ENCODE results near the gene NECAP2. TPM values are rescaled to one million over a fixed set of nuclear protein-coding genes. Genes with fewer than 3 reads are reported as not detected.
"Not testable (repeated sequence)": the region's sequence is repeated elsewhere in the genome, so short reads cannot be mapped to it uniquely, and the experiment has no call there.

The NECAP2 gene
- total RNA-seq, 1 experiment from 2014 or later, result 45.7 TPM

DNA sequence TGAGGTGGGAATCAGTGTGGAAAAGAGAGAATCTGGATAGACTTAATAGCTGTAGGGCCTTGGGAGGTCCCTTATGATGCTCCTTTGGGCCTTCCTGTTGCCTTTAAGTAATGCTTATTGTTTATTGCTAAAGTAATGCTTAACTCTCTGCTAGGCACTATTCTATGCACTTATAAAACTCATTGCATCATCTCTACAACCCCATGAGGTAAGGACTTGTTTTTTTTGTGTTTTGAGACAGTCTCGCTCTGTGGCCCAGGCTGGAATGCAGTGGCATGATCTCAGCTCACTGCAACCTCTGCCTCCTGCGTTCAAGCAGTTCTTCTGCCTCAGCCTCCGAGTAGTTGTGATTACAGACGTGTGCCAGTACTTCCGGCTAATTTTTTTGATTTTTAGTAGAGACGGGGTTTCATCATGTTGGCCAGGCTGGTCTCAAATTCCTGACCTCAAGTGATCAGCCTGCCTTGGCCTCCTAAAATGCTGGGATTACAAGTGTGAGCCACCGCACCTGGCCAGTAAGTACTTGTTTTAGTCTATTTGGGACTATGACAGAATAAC is 22.3 kb downstream of the NECAP2 start:
- no peak for DNase-seq
- H3K27me3 ChIP-seq, result no peaks in the 10 kb centered on the region
- peaks cover 33% of the 10 kb centered on the region for H3K36me3 ChIP-seq
- H3K27ac ChIP-seq, result no peak overlapping the region
- H3K4me1 ChIP-seq, result no peaks in the 10 kb centered on the region
- H3K4me3 ChIP-seq, result no peak overlapping the region
- no peaks in the 10 kb centered on the region for H3K9me3 ChIP-seq (replicated peaks)

DNA sequence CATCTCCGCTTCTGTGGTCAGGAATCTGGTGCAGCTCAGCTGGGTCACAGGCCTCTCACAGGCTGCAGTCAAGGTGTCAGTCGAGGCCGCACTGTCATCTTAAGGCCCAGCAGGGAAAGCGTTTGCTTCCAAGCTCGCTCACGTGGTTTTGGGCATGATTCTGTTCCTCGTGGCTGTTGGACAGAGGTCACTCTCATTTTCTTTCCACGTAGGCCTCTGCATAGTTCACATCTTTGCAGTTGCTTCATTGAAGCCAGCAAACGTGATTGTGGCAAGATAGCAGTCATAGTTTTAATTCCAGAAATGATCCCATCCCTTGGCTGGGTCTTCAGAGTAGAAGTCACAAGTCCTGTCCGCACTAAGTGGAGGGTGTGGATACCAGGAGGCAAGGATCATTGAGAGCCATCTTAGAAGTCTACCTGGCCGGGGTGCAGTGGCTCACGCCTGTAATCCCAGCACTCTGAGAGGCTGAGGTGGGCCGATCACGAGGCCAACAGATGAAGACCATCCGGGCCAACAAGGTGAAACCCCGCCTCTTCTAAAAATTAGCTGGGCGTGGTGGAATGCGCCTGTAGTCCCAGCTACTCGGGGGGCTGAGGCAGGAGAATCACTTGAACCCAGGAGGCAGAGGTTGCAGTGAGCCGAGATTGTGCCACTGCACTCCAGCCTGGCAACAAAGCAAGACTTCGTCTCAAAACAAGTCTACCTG is 24.5 kb downstream of the NECAP2 start:
- no peaks in the 10 kb centered on the region for H3K9me3 ChIP-seq (replicated peaks)
- H3K36me3 ChIP-seq, result peaks cover 18% of the 10 kb centered on the region
- H3K27ac ChIP-seq, result no peak overlapping the region
- no peaks in the 10 kb centered on the region for H3K27me3 ChIP-seq
- no peak for DNase-seq
- H3K4me1 ChIP-seq, result no peaks in the 10 kb centered on the region
- H3K4me3 ChIP-seq, result no peak overlapping the region

DNA sequence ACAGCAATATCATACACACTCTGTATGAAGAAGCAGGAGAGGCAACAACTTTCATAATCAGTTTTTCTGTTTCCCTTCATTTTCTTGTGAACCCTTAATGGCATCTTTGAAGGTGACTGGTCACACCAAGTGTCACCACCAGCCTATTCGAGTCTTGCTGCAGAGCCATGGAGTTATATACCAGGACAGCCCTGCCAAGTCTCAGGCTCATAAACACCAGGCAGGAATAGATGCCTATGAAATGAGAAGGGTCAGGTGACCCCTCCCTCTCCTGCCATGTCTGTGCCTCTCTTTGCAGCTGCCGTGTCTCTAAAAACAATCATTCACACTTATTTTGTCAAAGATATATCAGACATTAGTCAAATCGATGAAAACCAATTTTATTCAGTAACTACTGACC is 28.0 kb downstream of the NECAP2 start:
- no peaks in the 10 kb centered on the region for H3K4me1 ChIP-seq
- H3K27me3 ChIP-seq, result no peaks in the 10 kb centered on the region
- H3K27ac ChIP-seq, result no peak overlapping the region
- peaks cover 3% of the 10 kb centered on the region; the same call in 1 of the 2 replicates for H3K36me3 ChIP-seq
- DNase-seq, result no peak
- H3K9me3 ChIP-seq (replicated peaks), result no peaks in the 10 kb centered on the region
- no peak overlapping the region for H3K4me3 ChIP-seq

DNA sequence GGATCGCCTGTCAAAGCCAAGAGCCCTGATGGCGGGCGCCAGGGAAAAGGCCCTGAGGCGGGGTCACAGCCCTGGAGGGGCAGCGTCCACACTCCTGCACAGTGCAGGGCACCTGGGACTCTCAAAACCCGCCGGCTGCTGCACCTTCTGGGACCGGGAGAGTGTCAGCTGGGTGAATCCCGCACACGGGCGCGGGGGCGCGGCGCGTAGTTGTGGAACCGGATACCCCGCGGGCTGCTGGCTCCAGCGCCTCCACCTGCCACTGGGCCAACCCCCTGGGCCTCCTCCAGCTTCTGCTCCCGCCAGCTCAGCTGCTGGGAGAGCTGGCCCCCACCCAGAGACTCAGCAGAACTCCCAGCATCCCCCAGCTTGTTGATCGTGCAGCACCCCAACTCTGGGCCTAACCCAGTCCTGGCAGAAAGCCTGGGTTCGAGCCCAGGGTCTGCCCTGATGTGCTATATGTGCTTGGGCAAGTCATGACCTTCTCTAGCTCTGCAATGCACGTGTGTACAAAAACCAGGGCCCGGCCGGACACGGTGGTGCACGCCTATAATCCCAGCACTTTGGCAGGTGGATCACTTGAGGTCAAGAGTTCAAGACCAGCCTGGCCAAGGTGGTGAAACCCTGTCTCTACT is 33.8 kb downstream of the NECAP2 start:
- Histone ChIP-seq H3K4me1 (no peaks in the 10 kb centered on the region), H3K36me3 (no peaks in the 10 kb centered on the region), H3K27ac (no peak overlapping the region), H3K9me3 (replicated peaks) (no peaks in the 10 kb centered on the region), H3K4me3 (no peak overlapping the region), H3K27me3 (no peaks in the 10 kb centered on the region)
- no peak for DNase-seq

DNA sequence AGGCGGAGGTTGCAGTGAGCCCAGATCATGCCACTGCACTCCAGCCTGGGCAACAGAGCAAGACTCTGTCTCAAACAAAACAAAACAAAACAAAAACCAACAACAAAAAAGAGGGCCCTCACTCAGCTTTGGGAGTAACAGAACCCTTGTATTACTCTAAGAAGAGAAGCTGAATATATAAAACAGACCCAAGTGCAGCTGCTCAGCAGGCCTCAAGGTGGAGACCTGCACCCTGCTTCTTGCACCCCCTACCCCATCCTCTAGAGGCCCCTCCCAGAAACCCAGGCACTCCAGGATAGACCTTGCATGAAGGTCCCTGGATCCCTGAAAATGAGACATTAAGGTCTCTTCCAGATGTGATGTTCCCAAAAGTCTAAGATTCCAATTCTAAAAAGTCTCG is 34.4 kb downstream of the NECAP2 start:
- not testable (repeated sequence) for H3K36me3 ChIP-seq; H3K4me3 ChIP-seq; H3K9me3 ChIP-seq (replicated peaks); H3K27ac ChIP-seq; H3K4me1 ChIP-seq; H3K27me3 ChIP-seq
- peak in 1 of 2 experiments; percentile 17 for DNase-seq

DNA sequence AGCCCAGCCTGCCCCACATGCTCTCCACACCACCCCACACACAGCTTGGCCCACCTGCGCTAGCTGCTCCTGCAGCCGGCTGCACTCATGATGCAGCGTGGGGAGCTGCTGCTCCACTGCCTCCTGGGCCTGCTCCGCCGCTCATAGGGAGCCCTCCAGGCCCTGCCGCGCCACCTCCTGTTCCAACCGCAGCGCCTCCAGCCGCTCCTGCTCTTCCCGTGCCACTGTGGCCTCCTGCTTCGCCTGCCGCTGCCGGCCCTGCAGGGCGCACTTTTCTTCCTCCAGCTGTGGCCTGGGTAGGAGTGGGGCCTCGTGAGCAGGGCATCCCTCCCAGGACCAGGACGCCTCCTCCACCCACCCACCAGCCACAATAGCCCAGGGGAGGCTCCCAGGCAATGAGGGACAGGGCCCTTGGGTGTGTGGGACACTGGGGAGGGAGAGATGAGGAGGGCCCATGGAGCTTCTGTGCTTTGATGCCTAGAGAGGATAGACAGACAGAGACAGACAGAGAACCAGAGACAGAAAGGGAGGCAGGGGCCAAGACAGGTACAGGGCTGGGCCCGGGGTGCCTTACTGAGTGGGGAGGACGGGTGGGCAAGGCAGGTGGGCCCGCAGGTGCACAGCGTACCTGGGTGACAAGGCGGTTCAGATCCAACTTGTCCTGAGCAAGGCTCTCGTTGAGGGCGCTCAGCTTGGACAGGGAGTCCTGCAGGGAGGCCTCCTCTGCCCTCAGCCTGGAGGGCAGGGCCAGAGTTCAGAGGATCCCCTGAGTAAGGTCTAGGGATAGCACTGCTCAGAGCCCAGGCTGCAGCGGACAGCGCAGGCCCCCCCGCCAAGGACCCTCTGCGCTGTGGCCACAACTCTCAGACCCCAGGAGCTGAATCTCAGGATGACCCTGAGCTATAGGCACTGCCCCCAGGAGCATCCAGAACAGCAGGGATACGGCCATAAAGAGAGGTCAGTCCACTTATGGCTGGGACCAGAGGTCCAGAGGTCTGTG is 35.5 kb downstream of the NECAP2 start:
- not testable (repeated sequence) for H3K4me3 ChIP-seq; H3K27me3 ChIP-seq; H3K36me3 ChIP-seq; H3K4me1 ChIP-seq; DNase-seq; H3K27ac ChIP-seq; H3K9me3 ChIP-seq (replicated peaks)

DNA sequence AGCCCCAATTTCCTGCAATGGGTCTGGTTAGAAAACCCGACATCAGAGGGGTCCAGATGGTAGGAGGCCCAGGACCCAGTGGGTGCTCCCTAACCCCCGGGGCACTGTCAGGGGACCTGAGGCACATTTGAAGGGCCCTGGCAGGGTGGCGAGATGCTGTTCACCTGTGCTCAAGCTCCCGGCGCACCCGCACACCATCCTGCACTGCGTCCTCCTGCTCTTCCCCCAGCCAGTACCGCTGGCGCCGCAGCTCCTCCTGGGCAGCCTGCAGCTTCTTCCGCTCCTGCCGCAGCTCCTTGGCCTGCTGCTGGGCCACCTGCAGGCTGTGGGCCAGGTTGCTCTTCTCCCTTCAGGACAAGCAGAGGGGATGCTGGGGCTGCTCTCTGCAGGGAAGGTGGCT is 37.6 kb downstream of the NECAP2 start:
- Histone ChIP-seq H3K36me3 (peaks cover 4% of the 10 kb centered on the region; the same call in 1 of the 2 replicates), H3K27ac (no peak overlapping the region), H3K27me3 (no peaks in the 10 kb centered on the region), H3K4me3 (no peak overlapping the region), H3K9me3 (replicated peaks) (no peaks in the 10 kb centered on the region), H3K4me1 (no peaks in the 10 kb centered on the region)
- DNase-seq, result no peak

DNA sequence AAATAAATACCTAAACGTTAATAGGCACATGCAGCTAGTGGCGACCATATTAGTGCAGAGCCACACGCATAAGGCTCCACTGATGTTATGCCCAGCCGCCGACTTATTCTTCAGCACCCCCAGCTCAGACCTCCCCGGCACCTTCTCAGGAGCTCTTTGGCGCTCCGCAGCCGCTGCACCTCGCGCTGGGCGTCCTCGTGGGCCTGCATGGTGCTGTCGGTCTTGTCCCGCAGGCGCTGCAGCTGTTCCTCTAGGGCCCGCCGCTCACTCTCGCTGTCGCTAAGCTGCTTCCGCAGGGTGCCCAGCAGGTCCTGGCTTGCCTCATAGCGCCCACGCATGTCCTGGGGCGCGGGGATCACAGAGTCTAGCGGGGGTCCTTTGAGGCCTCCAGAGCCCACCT is 42.6 kb downstream of the NECAP2 start:
- H3K27me3 ChIP-seq; H3K36me3 ChIP-seq; DNase-seq; H3K9me3 ChIP-seq (replicated peaks); H3K4me1 ChIP-seq; H3K27ac ChIP-seq; H3K4me3 ChIP-seq: not testable (repeated sequence)

DNA sequence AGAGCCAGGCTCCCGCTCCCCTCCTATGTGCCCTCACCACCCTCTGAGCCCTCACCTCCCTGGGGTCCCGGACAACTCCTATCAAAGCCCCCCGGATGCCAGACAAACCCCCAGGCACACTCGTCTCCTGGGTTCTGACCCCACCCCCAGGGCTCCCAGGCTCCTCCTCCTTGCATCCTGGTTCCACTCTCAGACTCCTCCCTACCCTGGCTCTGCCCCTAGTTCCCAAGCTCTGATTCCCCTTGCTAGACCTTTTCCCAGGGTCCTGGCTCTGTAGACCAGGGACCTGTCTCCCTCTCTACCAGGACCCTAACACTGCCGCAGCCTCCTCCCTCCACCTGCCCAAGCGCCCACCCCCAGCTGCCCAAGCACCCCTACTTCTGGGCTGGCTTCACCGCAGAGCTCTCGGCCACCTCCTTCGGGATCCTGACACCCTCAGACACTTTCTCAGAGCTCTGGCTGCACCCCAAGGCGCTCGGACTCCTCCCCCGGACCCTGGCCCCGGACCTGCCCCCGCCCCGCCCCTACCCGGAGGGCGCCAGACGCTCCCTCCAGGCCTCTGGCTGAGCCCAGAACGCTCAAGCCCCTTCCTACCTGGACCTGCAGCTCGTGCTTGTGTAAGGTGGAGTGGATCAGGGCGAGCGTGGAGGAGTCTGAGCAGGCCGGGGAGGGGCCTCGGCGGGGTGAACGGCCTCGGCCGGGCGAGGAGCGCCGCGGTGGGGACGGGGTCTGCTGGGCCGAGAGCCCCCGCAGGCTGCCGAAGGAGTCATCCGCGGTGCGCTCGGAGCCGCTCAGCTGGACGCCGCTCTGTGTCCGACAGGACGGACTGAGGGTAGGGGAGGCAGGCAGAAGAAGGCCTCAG is 43.3 kb downstream of the NECAP2 start:
- not testable (repeated sequence) for H3K27ac ChIP-seq; H3K9me3 ChIP-seq (replicated peaks); DNase-seq; H3K36me3 ChIP-seq; H3K27me3 ChIP-seq; H3K4me1 ChIP-seq; H3K4me3 ChIP-seq

DNA sequence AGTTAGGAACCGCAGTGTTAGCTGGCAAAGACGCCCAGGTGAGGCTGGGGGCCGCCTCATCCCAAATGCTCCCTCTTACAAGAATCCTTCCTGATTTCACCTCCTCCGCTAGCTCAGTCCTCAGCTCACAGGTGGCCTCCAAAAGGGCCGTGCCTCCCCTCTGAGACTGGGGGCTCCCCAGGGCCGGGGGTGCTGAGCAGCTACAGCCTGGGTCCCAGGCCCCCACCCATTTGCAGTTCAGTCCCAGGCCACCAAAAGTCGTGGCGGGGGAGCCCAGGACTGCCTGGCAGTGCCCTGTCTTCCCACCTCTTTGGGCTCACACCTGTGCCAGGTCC is 43.9 kb downstream of the NECAP2 start:
- peaks cover 5% of the 10 kb centered on the region; the same call in 1 of the 2 replicates for H3K36me3 ChIP-seq
- no peak overlapping the region for H3K27ac ChIP-seq
- H3K9me3 ChIP-seq (replicated peaks), result no peaks in the 10 kb centered on the region
- no peak for DNase-seq
- H3K4me3 ChIP-seq, result no peak overlapping the region
- H3K27me3 ChIP-seq, result no peaks in the 10 kb centered on the region
- H3K4me1 ChIP-seq, result no peaks in the 10 kb centered on the region

DNA sequence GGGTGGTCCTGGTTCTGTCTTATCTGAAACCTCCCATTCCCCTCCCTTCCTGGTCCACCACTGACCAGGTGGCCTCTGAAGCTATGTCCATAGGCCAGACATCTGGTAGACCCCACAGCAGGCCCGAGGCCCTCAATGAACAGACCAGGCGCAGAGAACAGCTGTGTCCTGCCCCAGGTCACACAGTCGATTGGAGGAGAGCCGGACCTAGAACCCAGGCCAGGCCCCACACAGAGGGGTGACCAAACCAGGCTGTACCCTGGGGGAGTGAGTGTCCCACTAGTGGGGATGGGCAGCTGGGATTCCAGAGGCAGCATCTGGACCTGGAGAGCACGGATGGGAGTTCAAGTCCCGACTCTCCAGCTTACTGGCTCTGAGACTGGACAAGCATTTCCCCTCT is 44.4 kb downstream of the NECAP2 start:
- Histone ChIP-seq H3K4me3 (no peak overlapping the region), H3K9me3 (replicated peaks) (no peaks in the 10 kb centered on the region), H3K4me1 (no peaks in the 10 kb centered on the region), H3K36me3 (peaks cover 5% of the 10 kb centered on the region; the same call in 1 of the 2 replicates), H3K27ac (no peak overlapping the region), H3K27me3 (no peaks in the 10 kb centered on the region)
- DNase-seq, result no peak

DNA sequence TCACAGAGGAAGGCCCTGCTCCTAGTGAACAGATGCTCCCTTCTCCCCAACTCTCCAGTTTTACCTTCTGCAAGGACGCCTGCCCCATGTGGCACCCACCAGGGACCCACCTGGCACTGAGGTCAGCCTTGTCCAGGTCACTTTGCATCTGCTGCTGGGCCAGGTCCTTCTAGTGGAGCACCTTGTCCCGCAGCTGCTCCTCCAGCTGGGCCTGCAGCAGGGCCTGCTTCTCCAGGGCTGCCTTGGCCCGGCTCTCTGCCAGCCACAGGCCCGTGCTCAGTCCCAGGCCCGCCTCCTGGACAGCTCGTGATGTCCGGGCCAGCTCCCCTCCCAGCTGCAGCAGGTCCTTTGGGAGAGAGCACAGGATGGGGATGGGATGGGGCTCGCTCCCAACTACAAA is 45.8 kb downstream of the NECAP2 start:
- not testable (repeated sequence) for H3K4me3 ChIP-seq; H3K27ac ChIP-seq; H3K27me3 ChIP-seq; H3K36me3 ChIP-seq; DNase-seq; H3K4me1 ChIP-seq; H3K9me3 ChIP-seq (replicated peaks)

DNA sequence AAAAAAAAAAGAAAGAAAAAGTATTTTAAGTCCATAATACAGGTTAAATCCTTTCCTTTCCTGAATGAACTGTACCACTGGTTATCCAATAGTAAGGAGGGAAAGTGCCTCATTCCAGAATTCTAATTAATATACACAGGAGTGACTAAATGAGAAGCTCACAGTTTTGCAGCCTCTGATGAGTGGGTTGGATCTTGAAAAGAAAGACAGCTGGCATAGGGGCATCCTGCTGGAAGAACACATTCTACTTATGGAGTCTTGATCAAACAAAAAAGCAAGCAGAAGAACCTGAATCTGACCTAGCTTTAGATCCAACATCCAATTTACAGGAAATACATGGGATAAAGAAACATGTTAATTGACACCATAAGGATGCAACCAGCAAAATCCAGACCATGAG is 46.5 kb downstream of the NECAP2 start:
- not testable (repeated sequence) for H3K27ac ChIP-seq; H3K9me3 ChIP-seq (replicated peaks); H3K4me1 ChIP-seq; DNase-seq; H3K27me3 ChIP-seq; H3K4me3 ChIP-seq; H3K36me3 ChIP-seq

DNA sequence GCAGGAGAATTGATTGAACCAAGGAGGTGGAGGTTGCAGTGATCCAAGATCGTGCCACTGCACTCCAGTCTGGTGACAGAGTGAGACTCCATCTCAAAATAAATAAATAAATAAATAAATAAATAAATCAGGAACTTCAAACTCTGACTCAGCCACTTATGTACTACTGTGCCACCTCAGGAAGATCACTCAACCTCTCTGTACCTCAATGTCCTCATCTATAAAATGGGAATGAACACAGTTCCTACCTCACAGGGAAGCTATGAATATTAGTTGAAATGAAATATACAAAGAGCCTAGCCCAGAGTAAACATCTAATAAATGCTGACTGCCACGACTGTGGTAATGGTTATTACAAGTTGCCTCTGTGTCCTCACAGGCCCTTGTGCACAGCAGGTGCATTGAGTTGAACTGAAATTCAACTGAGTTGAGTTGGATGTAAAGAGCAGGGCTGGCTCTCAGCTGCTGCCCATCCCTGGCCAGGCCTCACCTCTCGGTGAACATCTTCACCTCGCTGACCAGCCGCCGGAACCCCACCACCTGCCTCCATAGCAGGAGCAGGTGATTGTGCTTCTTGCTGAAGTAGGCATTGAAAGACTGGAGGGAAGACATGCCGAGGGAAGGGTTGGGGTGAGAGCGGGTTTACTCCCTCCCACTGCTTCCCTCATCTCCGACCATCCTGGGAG is 48.8 kb downstream of the NECAP2 start:
- H3K4me3 ChIP-seq; H3K27ac ChIP-seq; H3K4me1 ChIP-seq; DNase-seq; H3K9me3 ChIP-seq (replicated peaks); H3K27me3 ChIP-seq; H3K36me3 ChIP-seq: not testable (repeated sequence)
